ENCODE data around the gene TMEM217.

- TF ChIP-seq FOXA1 (IDR thresholded peaks at IDR 0.05) (no peak), ARNT (IDR thresholded peaks at IDR 0.05) (no peak), FOXK2 (IDR thresholded peaks at IDR 0.05) (no peak), FOXM1 (IDR thresholded peaks at IDR 0.05; ENCODE audit: borderline replicate concordance) (no peak), NFRKB (IDR thresholded peaks at IDR 0.05) (no peak), ZNF384 (IDR thresholded peaks at IDR 0.05) (no peak), BHLHE40 (IDR thresholded peaks at IDR 0.05; ENCODE audit: borderline replicate concordance) (no peak), LEF1 (IDR thresholded peaks at IDR 0.05; ENCODE audit: borderline replicate concordance) (no peak), HDGF (IDR thresholded peaks at IDR 0.05; ENCODE audit: borderline replicate concordance) (no peak)
Measured at GRCh38 chr6:37282371-37282770, 24.4 kb upstream of the TMEM217 start.

Data from HEK293T (cell line).